GM12874 (cell line): Measurements from ENCODE around the gene GGA1.

Experiments used
- TF ChIP-seq, protein P1 (sequence below): IDR thresholded peaks from 2 replicates; pipeline ENCODE4 v1.5.1; 2011; ENCODE audit warnings: low read depth, mild to moderate bottlenecking, control low read depth, low read length, moderate library complexity; ENCODE audit not compliant: insufficient read depth

Gene GGA1

DNA sequence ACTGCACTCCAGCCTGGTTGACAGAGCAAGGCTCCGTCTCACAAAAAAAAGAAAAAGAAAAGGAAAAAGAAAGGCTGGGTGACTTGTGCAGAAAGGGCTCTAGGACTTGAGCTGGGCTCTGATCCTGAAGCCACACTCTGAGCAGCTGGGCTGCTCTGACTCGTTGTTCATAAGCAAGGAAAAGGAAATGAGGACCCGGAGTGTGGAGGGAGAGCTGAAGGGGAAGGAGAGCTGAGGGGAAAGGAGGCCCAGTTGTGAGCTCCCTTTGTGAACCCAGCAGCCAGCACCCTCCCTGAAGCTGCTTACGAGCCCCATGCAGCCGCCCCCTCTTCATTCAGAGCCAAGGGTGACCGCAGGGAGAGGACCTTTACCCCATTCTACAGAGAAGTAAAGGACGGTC is 18.5 kb downstream of the GGA1 start:
- TF ChIP-seq, protein P1, sequence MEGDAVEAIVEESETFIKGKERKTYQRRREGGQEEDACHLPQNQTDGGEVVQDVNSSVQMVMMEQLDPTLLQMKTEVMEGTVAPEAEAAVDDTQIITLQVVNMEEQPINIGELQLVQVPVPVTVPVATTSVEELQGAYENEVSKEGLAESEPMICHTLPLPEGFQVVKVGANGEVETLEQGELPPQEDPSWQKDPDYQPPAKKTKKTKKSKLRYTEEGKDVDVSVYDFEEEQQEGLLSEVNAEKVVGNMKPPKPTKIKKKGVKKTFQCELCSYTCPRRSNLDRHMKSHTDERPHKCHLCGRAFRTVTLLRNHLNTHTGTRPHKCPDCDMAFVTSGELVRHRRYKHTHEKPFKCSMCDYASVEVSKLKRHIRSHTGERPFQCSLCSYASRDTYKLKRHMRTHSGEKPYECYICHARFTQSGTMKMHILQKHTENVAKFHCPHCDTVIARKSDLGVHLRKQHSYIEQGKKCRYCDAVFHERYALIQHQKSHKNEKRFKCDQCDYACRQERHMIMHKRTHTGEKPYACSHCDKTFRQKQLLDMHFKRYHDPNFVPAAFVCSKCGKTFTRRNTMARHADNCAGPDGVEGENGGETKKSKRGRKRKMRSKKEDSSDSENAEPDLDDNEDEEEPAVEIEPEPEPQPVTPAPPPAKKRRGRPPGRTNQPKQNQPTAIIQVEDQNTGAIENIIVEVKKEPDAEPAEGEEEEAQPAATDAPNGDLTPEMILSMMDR, result no peak

DNA sequence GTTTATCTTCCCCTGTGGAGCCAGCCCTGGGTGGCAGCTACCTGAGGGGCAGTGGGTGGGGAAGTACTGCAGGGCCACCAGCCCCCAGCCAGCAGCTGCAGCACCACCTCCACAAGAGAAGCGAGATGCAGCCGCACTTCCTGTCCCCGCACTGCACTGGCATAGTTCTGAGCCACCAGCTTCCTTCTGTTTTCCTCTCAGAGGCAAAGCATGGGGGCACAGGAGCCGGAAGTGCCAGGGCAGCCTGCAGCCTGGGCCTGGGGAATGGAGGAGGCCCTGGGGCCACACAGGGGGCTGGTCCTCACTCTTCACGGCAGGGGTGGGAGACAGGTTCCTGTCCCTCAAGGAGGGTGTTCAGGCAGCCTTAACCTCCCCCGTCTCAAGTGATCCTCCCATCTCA is 18.9 kb downstream of the GGA1 start:
- TF ChIP-seq, protein P1, result no peak

DNA sequence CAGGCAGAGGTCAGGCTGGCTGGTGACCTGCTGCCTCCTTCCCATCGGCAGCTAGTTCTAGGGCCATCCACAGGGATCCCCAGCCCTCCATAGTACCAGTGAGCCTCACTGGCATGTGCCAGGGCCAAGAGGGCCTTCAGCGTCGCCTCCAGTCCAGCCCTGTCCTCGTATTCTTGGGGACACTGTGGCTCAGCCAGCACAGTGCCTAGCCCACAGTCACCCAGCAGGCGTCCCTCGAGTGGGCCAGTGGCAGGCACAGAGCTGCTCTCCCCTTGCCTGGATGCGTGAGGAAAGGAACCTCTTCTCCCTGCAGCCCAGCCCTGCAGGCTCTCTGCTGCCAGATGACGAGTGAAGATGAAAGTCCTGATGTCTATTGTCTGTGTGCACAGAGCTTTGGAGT is 20.2 kb downstream of the GGA1 start:
- TF ChIP-seq, protein P1, result no peak

DNA sequence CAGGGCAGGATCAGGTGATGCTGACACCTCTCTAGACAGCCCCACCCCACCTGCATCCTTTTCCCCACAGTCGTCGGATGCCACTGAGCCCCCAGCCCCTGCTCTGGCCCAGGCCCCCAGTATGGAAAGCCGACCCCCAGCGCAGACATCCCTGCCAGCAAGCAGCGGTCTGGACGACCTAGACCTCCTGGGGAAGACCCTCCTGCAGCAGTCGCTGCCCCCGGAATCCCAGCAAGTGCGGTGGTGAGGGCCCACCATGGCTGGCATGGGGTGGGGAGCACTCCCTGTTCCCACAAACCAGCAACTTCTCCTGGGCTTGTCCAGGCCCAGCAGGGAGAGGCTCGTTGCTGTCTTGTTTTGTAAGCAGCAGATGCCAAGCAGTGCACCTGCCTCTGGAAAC is 21.3 kb downstream of the GGA1 start:
- TF ChIP-seq, protein P1, result no peak

DNA sequence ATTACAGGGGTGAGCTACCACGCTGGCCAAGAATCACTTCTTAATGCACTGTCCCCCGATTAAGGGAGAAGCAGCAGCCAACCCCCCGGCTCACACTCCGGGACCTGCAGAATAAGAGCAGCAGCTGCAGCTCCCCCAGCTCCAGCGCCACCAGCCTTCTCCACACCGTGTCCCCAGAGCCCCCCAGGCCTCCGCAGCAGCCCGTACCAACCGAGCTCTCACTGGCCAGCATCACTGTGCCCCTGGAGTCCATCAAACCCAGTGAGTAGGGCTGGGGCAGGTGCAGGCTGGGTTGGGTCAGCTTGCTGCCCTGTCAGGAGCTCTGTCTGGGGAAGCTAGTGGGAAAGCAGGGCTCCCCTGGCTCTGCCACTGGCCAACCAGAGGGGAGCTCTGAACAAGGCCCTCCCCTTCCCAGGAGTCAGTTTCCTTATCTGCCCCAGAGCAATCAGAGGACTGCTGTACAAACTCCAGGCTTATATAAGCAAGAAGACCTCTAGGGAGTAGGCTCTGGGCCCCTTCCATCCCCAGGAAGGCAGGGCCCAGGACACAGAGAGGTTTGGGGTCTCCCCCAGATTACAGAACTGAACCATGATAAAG is 22.3 kb downstream of the GGA1 start:
- TF ChIP-seq, protein P1, result no peak

DNA sequence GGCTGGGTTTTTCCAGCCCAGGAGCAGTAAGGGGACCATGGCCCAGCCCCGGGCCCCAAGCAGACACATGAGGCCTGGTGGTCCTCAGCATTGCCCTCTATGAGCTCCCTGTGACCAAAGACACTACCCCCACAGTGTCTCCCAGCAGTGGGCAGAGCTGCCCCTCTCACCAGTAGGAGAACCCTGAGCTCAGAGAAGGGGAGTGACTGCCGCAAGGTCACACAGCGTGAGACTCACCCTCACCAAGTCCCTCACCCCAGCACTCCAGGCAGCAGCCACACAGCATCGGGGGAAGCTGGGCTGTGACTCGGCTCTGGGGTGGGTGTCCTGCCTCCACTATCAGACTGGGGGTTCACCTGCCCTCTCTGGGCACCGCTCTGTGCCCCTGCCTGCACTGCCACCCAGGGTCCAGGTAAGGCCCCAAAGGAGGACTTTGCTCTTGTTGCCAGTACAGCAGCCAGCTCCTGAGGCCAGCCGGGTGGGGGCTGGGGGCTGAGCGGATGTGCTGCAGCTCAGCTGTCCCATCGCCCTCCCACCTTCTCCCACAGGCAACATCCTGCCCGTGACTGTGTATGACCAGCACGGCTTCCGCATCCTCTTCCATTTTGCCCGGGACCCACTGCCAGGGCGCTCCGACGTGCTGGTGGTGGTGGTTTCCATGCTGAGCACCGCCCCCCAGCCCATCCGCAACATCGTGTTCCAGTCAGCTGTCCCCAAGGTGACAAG is 23.0 kb downstream of the GGA1 start:
- TF ChIP-seq, protein P1, result no peak

DNA sequence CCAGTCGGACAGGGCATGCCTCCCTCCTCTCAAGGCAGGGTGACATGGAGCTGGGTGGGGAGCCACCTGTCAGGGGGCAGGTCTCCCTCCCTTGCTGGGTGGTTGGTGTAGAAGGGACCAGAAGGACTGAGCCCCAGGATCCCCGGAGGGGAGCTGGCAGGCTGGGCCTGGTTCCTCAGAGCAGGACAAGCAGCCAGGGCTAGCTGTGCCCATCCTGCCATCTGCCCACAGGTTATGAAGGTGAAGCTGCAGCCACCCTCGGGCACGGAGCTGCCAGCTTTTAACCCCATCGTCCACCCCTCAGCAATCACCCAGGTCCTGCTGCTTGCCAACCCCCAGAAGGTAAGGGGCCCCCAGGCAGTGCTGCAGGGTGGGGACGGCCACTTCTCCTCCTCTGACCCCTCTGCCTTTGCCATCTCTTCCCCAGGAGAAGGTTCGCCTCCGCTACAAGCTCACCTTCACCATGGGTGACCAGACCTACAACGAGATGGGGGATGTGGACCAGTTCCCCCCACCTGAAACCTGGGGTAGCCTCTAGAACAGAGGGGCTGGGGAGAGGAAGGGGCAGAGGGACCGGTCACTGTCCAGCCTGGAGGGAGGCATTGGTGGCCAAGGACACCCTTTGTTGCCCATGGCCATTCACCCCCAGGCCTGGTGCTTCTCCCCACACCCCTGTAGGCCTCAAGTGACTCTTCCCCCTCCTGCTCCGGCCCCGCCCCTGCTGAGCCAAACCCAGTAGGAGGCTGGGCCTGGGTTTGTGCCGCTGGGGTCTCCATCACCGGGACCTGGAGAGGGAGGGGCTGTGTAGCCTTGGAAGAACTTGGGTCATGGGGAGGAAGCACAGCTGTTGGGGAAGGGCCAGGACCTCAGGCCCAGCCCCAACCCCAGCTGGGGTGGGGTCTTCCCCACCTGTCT is 23.8 kb downstream of the GGA1 start:
- TF ChIP-seq, protein P1, result no peak
